K562 (cell line): Measurements from ENCODE around the gene LRRC8E. TPM values are rescaled to one million over a fixed set of nuclear protein-coding genes. Genes with fewer than 3 reads are reported as not detected.

Experiments
- CHD7 ChIP-seq: fragments of 200-600 bp; sonication (generic); IDR thresholded peaks from one replicate; pipeline ENCODE4 v1.6.1; 2012; ENCODE audit warnings: mild to moderate bottlenecking, low read depth, low read length, inconsistent platforms
- HDAC8 ChIP-seq: fragments of 450-650 bp; IDR thresholded peaks from 2 replicates; pipeline ENCODE4 v1.6.1; 2016; ENCODE audit warnings: mild to moderate bottlenecking, missing genetic modification characterization, moderate library complexity, missing compliant biosample characterization
- HNRNPLL ChIP-seq: fragments of 200-400 bp; formaldehyde crosslinking; IDR thresholded peaks from 2 replicates; pipeline ENCODE4 v1.6.1; 2017; ENCODE audit warnings: low read length, low read depth, mild to moderate bottlenecking; ENCODE audit not compliant: poor library complexity, severe bottlenecking
- ID3 ChIP-seq, 2 experiments: fragments of 250-450 bp in 1 of 2; fragments of 450-650 bp in 1 of 2; sonication (Bioruptor Pico) in 1 of 2; IDR thresholded peaks; 2 replicates each; pipeline versions ENCODE4 v1.6.1 to v1.8.0; 2016 to 2021; ENCODE audit warnings: mild to moderate bottlenecking in 2 of 2, moderate library complexity in 2 of 2, missing compliant biosample characterization in 1 of 2, missing genetic modification characterization in 1 of 2
- NCOA1 ChIP-seq: fragments of 450-650 bp; IDR thresholded peaks from 2 replicates; pipeline ENCODE4 v1.6.1; 2016; ENCODE audit warnings: low read depth
- NFRKB ChIP-seq: fragments of 450-650 bp; IDR thresholded peaks from 2 replicates; pipeline ENCODE4 v1.6.1; 2016; ENCODE audit warnings: low read depth
- PBX2 ChIP-seq, 2 experiments: IDR thresholded peaks in 1 of 2; conservative IDR thresholded peaks in 1 of 2; 2 replicates each; pipeline ENCODE4 v1.6.1; 2016; ENCODE audit warnings: low read depth in 2 of 2, mild to moderate bottlenecking in 1 of 2, missing compliant biosample characterization in 1 of 2, missing genetic modification characterization in 1 of 2, moderate library complexity in 1 of 2
- SRSF9 ChIP-seq: fragments of 200-400 bp; formaldehyde crosslinking; IDR thresholded peaks from 2 replicates; pipeline ENCODE4 v1.6.1; 2017; ENCODE audit warnings: low read depth, low read length, borderline replicate concordance
- ZFX ChIP-seq: sonication (generic); formaldehyde crosslinking; IDR thresholded peaks from 2 replicates; pipeline ENCODE4 v1.8.0; 2022; ENCODE audit warnings: mild to moderate bottlenecking, missing genetic modification reagents, moderate library complexity
- ZNF561 ChIP-seq: fragments of 450-650 bp; formaldehyde crosslinking; conservative IDR thresholded peaks from 2 replicates; pipeline ENCODE4 v1.4.0; 2020; ENCODE audit warnings: mild to moderate bottlenecking, moderate library complexity
- polyA plus RNA-seq, 8 experiments: library from polyadenylated mRNA; depleted of rRNA in 4 of 8; stranded (reverse) in 5 of 8; unstranded in 3 of 8; fragments of >200 nt; fragmentation: Nextera tagmentation in 2 of 8; fragmentation: Illumina TruSeq in 1 of 8; extraction: Ambion mirVana in 2 of 8; extraction: Trizol in 1 of 8; gene quantifications; 2 replicates each; pipeline versions ENCODE4 v1.2.1 to v1.2.3, GENCODE V29; 2011 to 2014; ENCODE audit warnings: inconsistent platforms in 1 of 8, missing spikeins in 1 of 8
- total RNA-seq, 7 experiments: library from RNA; depleted of rRNA in 6 of 7; stranded (reverse); fragments of >200 nt in 6 of 7; fragmentation: Illumina TruSeq in 2 of 7; extraction: Trizol in 2 of 7; gene quantifications; 2 replicates each; pipeline versions ENCODE4 v1.2.1 to v1.2.3, GENCODE V29; 2011 to 2021; ENCODE audit warnings: low replicate concordance in 1 of 7

LRRC8E gene
- total and polyA plus RNA-seq, 9 of the 15 experiments (the other 6 are each of a cell fraction or from before 2014, with no cell fraction given) = 0.08 to 5.7 (median 3.5) TPM; not detected in 1

GRCh38 chr19:7852851-7853769 is 35.2 kb upstream of the LRRC8E start (continued):
- no peak for TF ChIP-seq ID3 (CRISPR knock-in tag; IDR thresholded peaks at IDR 0.05)
- no peak for TF ChIP-seq ID3 (tag; IDR thresholded peaks at IDR 0.05)
- TF ChIP-seq NCOA1 = no peak
- no peak for TF ChIP-seq SRSF9
- TF ChIP-seq NFRKB = no peak
- no peak for TF ChIP-seq HNRNPLL
- TF ChIP-seq PBX2 (CRISPR knock-in tag; IDR thresholded peaks at IDR 0.05; ENCODE audit: low read depth) = no peak
- TF ChIP-seq PBX2 (tag; conservative IDR thresholded peaks at IDR 0.05; ENCODE audit: low read depth) = no peak
- TF ChIP-seq ZFX (CRISPR knock-in tag) = peak; percentile 44; the same call in 1 of the 2 replicates
- no peak for TF ChIP-seq CHD7
- TF ChIP-seq ZNF561 (CRISPR knock-in tag) = no peak
- TF ChIP-seq HDAC8 (tag) = no peak
